ENCODE data around the gene CFP.

CFP gene

DNA sequence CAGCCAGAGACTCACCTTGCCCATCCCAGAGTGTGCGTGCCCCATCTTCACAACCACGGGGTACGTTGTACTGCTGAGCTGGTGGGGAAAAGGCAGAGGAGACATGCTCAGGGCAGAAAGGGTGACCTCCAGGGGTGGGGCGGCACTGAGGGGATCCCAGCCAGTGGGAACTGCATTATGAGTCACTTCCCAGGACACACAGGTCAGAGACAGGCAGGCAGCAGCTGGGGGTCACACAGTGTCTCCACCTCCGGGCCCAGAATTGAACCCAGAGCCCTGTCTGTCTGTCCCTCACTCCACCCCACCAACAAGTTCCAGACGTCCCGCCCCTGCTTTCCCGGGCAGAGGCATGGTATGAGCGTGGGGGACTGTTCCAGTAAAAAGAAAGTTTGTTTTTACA, 52.3 kb downstream of the CFP start:
- peaks cover 17 to 29% of the 10 kb centered on the region in 2 experiments for H3K4me1 ChIP-seq (ENCODE audit: control insufficient read depth in 1 of 2, insufficient read depth in 1 of 2, low read depth in 1 of 2, low read length in 1 of 2)
- no peak overlapping the region for H3K27ac ChIP-seq
- no peaks in the 10 kb centered on the region for H3K36me3 ChIP-seq
- H3K27me3 ChIP-seq = peaks cover 61% of the 10 kb centered on the region
- no peaks in the 10 kb centered on the region for H3K9me3 ChIP-seq
- TF ChIP-seq, protein P1, sequence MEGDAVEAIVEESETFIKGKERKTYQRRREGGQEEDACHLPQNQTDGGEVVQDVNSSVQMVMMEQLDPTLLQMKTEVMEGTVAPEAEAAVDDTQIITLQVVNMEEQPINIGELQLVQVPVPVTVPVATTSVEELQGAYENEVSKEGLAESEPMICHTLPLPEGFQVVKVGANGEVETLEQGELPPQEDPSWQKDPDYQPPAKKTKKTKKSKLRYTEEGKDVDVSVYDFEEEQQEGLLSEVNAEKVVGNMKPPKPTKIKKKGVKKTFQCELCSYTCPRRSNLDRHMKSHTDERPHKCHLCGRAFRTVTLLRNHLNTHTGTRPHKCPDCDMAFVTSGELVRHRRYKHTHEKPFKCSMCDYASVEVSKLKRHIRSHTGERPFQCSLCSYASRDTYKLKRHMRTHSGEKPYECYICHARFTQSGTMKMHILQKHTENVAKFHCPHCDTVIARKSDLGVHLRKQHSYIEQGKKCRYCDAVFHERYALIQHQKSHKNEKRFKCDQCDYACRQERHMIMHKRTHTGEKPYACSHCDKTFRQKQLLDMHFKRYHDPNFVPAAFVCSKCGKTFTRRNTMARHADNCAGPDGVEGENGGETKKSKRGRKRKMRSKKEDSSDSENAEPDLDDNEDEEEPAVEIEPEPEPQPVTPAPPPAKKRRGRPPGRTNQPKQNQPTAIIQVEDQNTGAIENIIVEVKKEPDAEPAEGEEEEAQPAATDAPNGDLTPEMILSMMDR (IDR thresholded peaks at IDR 0.05) = no peak
- H3K4me3 ChIP-seq (ENCODE audit: low read depth in 1 of 2, low read length in 1 of 2) = no peak overlapping the region

DNA sequence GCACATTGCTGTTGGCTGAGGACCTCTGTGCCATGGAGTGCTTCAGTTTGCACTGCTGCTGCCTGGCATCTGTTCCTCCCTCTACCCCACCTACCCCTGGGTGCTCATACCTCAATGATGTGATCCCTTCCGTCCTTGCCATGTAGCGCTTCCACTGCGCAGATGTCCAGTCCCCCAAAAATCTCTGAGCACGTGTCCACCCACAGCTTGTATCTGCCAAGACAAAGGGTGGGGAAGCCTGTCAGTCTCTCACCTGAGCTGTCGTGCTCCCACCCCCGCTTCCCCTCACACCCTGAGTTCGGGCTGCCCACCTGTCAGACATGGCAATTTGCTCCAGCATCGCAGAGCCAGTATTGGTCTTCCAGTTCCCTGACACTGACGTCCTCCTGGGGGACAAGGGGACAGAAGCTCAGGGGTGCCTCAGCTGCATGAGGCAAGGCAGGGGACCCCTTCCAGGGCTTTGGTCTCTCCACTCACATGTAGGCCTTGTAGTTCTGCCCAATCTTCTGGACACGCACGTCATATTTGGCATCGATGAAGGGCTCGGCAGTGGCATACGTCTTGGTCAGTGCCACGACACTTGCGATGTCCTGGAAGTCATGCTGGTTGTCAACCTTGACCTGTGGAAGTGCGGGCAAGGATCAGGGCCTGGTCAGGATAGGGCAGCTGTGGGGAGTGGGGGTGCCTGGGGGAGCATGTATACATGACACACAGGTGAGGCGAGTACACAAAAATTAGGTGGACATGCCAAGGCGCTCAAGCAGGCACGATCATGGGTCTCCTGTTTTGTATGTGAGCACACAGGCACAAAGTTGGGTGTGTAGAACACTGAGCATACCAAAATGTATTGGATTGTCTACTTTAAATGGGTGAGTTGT, 53.5 kb downstream of the CFP start:
- Histone ChIP-seq H3K27ac (no peak overlapping the region), H3K4me1 (ENCODE audit: control insufficient read depth in 1 of 2, insufficient read depth in 1 of 2, low read depth in 1 of 2, low read length in 1 of 2) (peaks cover 11 to 18% of the 10 kb centered on the region in 2 experiments), H3K36me3 (peaks cover 8% of the 10 kb centered on the region), H3K4me3 (ENCODE audit: low read depth in 1 of 2, low read length in 1 of 2) (no peak overlapping the region), H3K9me3 (no peaks in the 10 kb centered on the region), H3K27me3 (peaks cover 61% of the 10 kb centered on the region)
- TF ChIP-seq, protein P1 (IDR thresholded peaks at IDR 0.05) = no peak

DNA sequence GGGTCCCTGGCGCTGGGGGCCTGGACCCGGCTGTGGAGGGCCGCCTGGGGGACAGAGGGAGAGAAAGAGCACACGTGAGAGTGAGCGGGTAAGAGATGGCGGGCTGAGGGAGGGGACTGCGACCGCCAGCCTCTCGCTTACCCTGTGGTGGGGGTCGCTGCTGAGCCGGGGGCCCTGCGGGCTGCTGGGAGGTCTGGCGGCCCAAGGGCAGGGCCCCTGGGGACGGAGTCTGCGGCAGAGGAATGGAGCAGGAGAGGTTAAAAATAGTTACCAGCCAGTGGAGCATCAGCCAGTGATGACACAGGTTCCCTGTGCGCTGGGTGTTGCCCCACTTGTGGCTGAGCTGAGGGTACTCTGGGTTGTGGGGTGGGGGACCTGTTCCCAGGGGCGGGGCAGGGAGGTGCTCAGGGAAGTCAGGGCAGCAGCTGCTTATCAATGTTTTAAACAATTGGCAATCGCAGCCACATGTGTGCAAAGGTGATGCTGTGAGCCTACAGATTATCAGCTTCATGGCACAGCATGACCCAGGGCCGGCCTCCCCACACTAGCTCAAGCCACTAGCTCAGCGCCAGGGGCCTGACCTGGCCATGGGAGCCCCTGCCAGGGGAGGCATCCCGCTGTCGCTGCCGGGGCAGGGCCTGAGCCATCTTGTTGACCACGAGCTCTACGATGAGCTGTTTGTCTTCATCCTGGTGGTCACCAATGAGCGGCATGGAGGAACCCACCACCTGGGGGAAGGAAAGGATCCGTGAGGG, 55.0 kb downstream of the CFP start:
- TF ChIP-seq, protein P1 (IDR thresholded peaks at IDR 0.05) = no peak
- Histone ChIP-seq H3K4me3 (ENCODE audit: low read depth in 1 of 2, low read length in 1 of 2) (no peak overlapping the region), H3K9me3 (no peaks in the 10 kb centered on the region), H3K27me3 (peaks cover 61% of the 10 kb centered on the region), H3K4me1 (ENCODE audit: control insufficient read depth in 1 of 2, insufficient read depth in 1 of 2, low read depth in 1 of 2, low read length in 1 of 2) (peaks cover 11 to 15% of the 10 kb centered on the region in 2 experiments), H3K36me3 (peaks cover 23% of the 10 kb centered on the region), H3K27ac (no peak overlapping the region)

DNA sequence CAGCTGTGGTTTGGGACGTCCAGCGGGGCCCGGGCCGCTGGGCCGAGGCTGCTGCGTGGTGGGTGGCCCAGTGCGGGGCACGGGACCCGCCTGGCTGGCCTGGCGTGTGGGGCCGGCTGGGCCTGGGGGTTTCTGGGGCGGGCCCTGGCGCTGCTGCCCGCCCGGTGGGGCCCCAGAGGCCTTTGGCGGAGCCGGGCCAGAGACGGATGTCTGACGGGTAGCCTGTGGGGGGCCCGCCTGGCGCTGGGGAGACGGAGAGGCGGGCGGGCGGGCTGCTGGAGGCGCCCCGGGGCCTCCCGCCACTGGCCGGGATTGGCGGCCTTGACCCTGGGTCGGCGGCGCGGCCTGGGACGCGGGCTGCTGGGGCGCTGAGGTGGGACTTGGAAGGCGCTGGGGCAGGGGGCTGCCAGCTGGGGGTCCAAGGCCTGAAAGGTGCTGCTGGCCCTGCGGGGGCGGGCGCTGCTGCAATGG, 55.6 kb downstream of the CFP start:
- TF ChIP-seq, protein P1 (IDR thresholded peaks at IDR 0.05) = no peak
- no peaks in the 10 kb centered on the region for H3K9me3 ChIP-seq
- no peak overlapping the region for H3K27ac ChIP-seq
- no peak overlapping the region for H3K4me3 ChIP-seq (ENCODE audit: low read depth in 1 of 2, low read length in 1 of 2)
- peaks cover 61% of the 10 kb centered on the region for H3K27me3 ChIP-seq
- peaks cover 29% of the 10 kb centered on the region for H3K36me3 ChIP-seq
- H3K4me1 ChIP-seq (ENCODE audit: control insufficient read depth in 1 of 2, insufficient read depth in 1 of 2, low read depth in 1 of 2, low read length in 1 of 2) = peaks cover 6 to 12% of the 10 kb centered on the region in 2 experiments

DNA sequence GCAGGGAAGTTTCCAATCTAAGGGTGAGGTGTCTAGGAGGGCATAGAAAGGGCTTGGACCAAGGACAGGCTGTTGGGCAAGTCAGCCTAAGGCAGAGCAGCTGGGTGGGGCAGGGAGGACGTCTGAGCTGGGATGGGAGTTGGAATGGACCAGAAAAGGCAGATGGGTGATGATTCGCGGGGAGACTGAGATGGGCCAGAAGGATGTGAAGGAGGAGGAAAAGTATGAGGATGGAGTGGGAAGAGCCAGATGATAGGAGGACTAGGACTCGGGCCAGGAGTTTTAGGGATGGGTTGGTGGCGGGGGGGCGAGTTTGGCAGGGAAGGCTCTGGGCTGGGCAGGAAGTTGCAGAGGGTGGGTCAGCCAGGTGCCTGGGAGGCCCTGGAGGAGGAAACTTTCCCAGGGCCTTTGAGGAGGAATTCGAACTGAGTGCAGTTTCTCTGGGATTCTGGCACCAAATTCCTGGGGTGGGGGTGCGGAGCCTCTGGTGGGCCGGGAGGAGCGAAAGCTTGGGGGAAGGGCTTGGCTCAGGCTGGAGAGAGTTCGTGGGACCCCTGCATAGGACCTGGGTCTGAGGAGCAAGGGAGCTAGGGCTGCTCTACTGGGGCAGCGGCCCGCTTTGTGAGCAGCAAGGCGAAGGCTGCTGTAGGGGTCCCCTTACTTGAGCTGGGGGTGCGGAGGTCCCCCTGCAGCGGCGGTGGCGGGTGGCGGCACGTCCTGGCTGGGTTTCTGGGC, 56.2 kb downstream of the CFP start:
- Histone ChIP-seq H3K4me3 (ENCODE audit: low read depth in 1 of 2, low read length in 1 of 2) (no peak overlapping the region), H3K27me3 (peaks cover 55% of the 10 kb centered on the region), H3K4me1 (ENCODE audit: control insufficient read depth in 1 of 2, insufficient read depth in 1 of 2, low read depth in 1 of 2, low read length in 1 of 2) (peaks cover under 1 to 7% of the 10 kb centered on the region in 2 experiments), H3K27ac (no peak overlapping the region), H3K36me3 (peaks cover 35% of the 10 kb centered on the region), H3K9me3 (no peaks in the 10 kb centered on the region)
- TF ChIP-seq, protein P1 (IDR thresholded peaks at IDR 0.05) = no peak

All from neutrophil (primary cell).